Left lung (tissue), 10 donors: ENCODE results near the gene ELOA. TPM values are rescaled to one million over a fixed set of nuclear protein-coding genes. Genes with fewer than 3 reads are reported as not detected.

Experiments
- ATAC-seq: fragments of 200-7000 bp; cut with Tn5 transposase; one replicate; pipeline ENCODE4 v1.9.1; 2020; ENCODE audit warnings: moderate library complexity
- DNase-seq, 4 donors: peaks; one replicate each; pipeline ENCODE4 v3.0.0-alpha.2; 2013 to 2020
- H3K27ac ChIP-seq, 2 donors: fragments of 200-600 bp; sonication (generic) in 1 of 2; one replicate each; pipeline versions ENCODE4 v1.5.0 to v1.8.0; 2020 to 2021
- H3K27me3 ChIP-seq, 2 donors: fragments of 200-600 bp; sonication (generic) in 1 of 2; one replicate each; pipeline versions ENCODE4 v1.5.0 to v1.8.0; 2020 to 2021
- H3K36me3 ChIP-seq, 2 donors: fragments of 200-600 bp; sonication (generic) in 1 of 2; one replicate each; pipeline versions ENCODE4 v1.5.0 to v1.8.0; 2020 to 2021
- H3K4me1 ChIP-seq, 2 donors: fragments of 200-600 bp; one replicate each; pipeline ENCODE4 v1.8.0; 2021
- H3K4me3 ChIP-seq, 2 donors: fragments of 200-600 bp; sonication (generic) in 1 of 2; one replicate each; pipeline versions ENCODE4 v1.5.0 to v1.8.0; 2020 to 2021; ENCODE audit warnings: mild to moderate bottlenecking in 1 of 2
- H3K9me3 ChIP-seq, 2 donors: fragments of 200-600 bp; sonication (generic) in 1 of 2; one replicate each; pipeline versions ENCODE4 v1.5.0 to v1.8.0; 2020 to 2021
- CTCF ChIP-seq, 2 donors: fragments of 200-600 bp; sonication (generic) in 1 of 2; IDR thresholded peaks; one replicate each; pipeline versions ENCODE4 v1.5.0 to v1.8.0; 2021; ENCODE audit warnings: antibody characterized with exemption in 2 of 2
- intact Hi-C, 2 donors: fragments of 100-400 bp; cut with DNase I; formaldehyde crosslinking; loops; one replicate each; pipeline versions ENCODE4 v1.11.2 to v1.14.2; 2022
- polyA plus RNA-seq, 6 donors: library from polyadenylated mRNA; unstranded; fragments of 120-200 nt; gene quantifications; one replicate each; pipeline ENCODE4 v1.2.1, GENCODE V29; 2013; ENCODE audit not compliant: insufficient read length in 6 of 6
- total RNA-seq, 2 donors: library from RNA; stranded (reverse); fragmentation: NEBNext Ultra II Directional; extraction: Animal tissue kit (Norgen Biotek cat#: 25700); gene quantifications; one replicate each; pipeline ENCODE4 v1.2.1, GENCODE V29; 2021
- donor health status: DM: no; HTN: yes; CAD: no.
- donor health status: DM: no; HTN: no; CAD: no.

ELOA gene
- total and polyA plus RNA-seq, 8 donors: 41.4 to 50.3 (median 46.4) TPM

- no peak for DNase-seq
- Histone ChIP-seq H3K36me3 (peaks cover 0 to 59% of the 10 kb centered on the region in 2 donors), H3K4me1 (peaks cover 21 to 46% of the 10 kb centered on the region in 2 donors), H3K9me3 (no peaks in the 10 kb centered on the region), H3K27me3 (no peaks in the 10 kb centered on the region), H3K4me3 (no peak overlapping the region), H3K27ac (no peak overlapping the region)
- ATAC-seq: no peak
- no peak for TF ChIP-seq CTCF (IDR thresholded peaks at IDR 0.05)
- intact Hi-C loops: no loop called here
Measured at GRCh38 chr1:23796466-23797271, 53.4 kb downstream of the ELOA start.

- intact Hi-C loops: no loop called here
- Histone ChIP-seq H3K27ac (no peak overlapping the region), H3K36me3 (peaks cover 0 to 59% of the 10 kb centered on the region in 2 donors), H3K4me1 (peaks cover 16 to 37% of the 10 kb centered on the region in 2 donors), H3K27me3 (no peaks in the 10 kb centered on the region), H3K4me3 (no peak overlapping the region), H3K9me3 (no peaks in the 10 kb centered on the region)
- DNase-seq: no peak
- ATAC-seq: no peak
- no peak for TF ChIP-seq CTCF (IDR thresholded peaks at IDR 0.05)
Measured at GRCh38 chr1:23797478-23798448, 54.5 kb downstream of the ELOA start.

- Histone ChIP-seq H3K27me3 (no peaks in the 10 kb centered on the region), H3K9me3 (no peaks in the 10 kb centered on the region), H3K36me3 (peaks cover 0 to 55% of the 10 kb centered on the region in 2 donors), H3K27ac (peak overlapping the region; percentile 91 to 92), H3K4me1 (peaks cover 14 to 28% of the 10 kb centered on the region in 2 donors), H3K4me3 (peak overlapping the region in 1 of 2 donors; percentile 82)
- intact Hi-C loops: no loop called here
- no peak for DNase-seq
- ATAC-seq: no peak
- no peak for TF ChIP-seq CTCF (IDR thresholded peaks at IDR 0.05)
Measured at GRCh38 chr1:23798662-23799142, 55.4 kb downstream of the ELOA start.

GRCh38 chr1:23799255-23799569, 55.9 kb downstream of the ELOA start:
- H3K4me3 ChIP-seq: peak overlapping the region in 1 of 2 donors; percentile 82
- intact Hi-C loops: no loop called here
- peaks cover 14 to 27% of the 10 kb centered on the region in 2 donors for H3K4me1 ChIP-seq
- DNase-seq (no peak), ATAC-seq (no peak)
- H3K9me3 ChIP-seq: no peaks in the 10 kb centered on the region
- H3K27me3 ChIP-seq: no peaks in the 10 kb centered on the region
- TF ChIP-seq CTCF (IDR thresholded peaks at IDR 0.05): no peak
- peaks cover 0 to 54% of the 10 kb centered on the region in 2 donors for H3K36me3 ChIP-seq
- peak overlapping the region; percentile 91 to 92 for H3K27ac ChIP-seq
